H1 (cell line): Measurements from ENCODE around the gene MAF. TPM values are rescaled to one million over a fixed set of nuclear protein-coding genes. Genes with fewer than 3 reads are reported as not detected.

Experiments used
- NANOG ChIP-seq: IDR thresholded peaks from 2 replicates; pipeline ENCODE4 v1.6.1; 2011; ENCODE audit warnings: low read length, low read depth, mild to moderate bottlenecking, inconsistent platforms; ENCODE audit not compliant: insufficient read depth, poor library complexity, severe bottlenecking
- polyA plus RNA-seq, 7 experiments: library from polyadenylated mRNA; depleted of rRNA in 3 of 7; stranded (reverse) in 5 of 7; unstranded in 2 of 7; fragments of >200 nt in 5 of 7; fragments of 200-250 nt in 2 of 7; gene quantifications; 1 replicate in 5 of 7; 2 replicates in 1 of 7; 4 replicates in 1 of 7; pipeline versions ENCODE4 v1.2.1 to v1.2.3, GENCODE V29; 2011 to 2013; ENCODE audit warnings: missing spikeins in 2 of 7, mixed read lengths in 2 of 7
- total RNA-seq: library from RNA; stranded (reverse); fragmentation: NEBNext Ultra II Directional; extraction: Animal tissue kit (Norgen Biotek cat#: 25700); gene quantifications from 2 replicates; pipeline ENCODE4 v1.2.1, GENCODE V29; 2021

The MAF gene
- total and polyA plus RNA-seq, 2 of the 8 experiments (the other 6 are each of a cell fraction or from before 2014, with no cell fraction given), result 1.3 to 2.7 TPM

DNA sequence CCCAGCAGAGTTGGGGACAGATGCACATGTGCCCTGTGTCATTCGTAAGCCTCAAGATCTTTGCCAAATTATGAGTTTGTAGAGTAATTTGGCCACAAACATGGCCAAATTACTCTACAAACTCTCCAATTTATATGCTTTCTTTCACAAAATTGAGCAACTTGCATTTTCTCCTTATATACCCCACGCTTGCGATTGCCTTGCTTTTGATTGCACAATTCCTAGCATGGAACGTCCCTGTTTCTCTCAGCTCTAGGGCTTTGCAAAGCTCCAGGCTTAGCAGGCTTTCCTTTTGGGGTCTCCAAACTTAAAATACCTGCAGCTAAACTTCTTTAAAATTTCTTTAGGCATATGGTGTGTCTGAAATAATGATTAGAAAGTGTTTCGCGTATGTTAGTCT is 28.5 kb upstream of the MAF start (continued):
- no peak for TF ChIP-seq NANOG
